ENCODE results near the gene ITPR3.
A peak's percentile ranks its signal among the peaks of the same experiment; 100 is the strongest.

Gene ITPR3

DNA sequence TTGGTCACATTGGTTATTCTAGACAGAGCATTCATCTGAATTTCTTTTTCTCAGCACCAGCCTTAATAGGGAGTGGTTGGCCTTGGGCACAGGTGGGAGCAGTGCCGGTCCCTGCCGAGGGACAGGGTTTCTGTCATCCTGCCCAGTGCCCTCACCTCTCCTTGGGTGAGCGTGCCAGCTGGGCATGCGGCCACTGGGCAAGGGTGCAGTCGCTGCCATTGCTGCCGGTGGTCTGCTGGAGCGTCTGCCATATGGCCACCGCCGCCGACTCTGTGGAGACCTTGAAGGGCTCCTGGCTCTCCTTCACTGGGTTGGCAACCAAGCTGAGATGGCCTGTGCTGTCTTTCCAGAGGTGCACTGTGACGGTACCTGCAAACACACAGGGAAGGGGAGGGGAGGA, 106.8 kb downstream of the ITPR3 start:
- no peak for DNase-seq (ENCODE audit: low read depth in 2 of 3, low spot score in 2 of 3)

DNA sequence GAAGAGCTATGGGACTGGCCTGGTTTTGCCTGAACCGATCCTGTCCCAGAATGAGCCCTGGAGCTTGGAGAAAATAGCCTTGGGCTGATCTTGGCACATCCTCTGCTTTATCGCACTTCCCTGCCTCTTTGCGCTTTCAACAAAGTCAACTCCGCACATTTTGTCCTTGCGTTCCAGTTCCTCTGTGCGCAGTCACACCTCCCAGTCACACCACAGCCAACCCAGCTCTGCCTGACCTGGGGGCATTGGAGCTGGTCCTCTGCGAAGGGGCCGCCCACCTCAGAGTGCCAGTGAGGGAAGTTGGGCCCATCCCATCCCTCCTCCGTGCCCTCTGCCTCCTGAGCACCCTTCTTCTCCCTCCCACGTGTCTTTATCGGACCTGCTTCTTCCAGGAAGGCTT, 107.3 kb downstream of the ITPR3 start:
- no peak for DNase-seq (ENCODE audit: low read depth in 2 of 3, low spot score in 2 of 3)

DNA sequence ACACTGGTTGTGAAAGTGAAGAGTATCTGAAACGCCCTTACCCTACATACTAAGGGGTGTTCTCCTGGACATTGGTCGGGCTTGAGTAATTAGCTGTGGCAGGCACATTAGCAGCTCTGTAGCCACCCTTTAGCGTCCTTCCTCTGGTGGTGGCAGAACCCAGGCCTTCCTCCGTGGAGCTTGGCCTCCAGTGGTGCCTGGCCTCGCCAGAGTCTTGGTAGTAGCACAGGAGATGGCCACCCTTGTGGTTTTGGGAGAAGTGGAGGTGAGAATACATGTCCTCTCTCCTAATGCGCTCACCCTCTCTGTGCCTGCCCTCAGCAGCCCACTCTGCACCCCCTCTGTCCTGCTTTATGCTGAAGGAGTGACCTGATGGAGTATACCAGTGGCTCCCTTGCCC, 107.9 kb downstream of the ITPR3 start:
- no peak for DNase-seq (ENCODE audit: low read depth in 2 of 3, low spot score in 2 of 3)

DNA sequence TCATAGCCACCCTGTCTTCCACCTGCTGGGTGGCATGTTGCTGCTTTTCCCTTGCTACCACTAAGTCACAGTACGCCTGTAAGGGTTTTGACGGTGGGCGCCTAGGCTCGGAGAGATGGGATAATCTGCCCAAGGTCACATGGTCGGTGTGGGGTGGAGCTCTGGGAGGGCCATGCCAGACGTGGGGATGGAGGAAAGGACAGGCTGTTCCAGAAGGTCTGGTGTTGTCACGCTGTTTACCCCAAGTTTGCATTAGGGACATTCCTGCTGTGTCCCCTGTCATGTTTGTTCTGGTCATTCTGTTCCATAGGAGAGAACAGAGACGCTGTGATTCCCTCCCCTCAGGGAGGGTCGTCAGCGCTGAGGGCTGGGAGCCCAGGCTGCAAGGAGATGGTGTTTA, 109.5 kb downstream of the ITPR3 start:
- DNase-seq (ENCODE audit: low read depth in 2 of 3, low spot score in 2 of 3) = no peak

DNA sequence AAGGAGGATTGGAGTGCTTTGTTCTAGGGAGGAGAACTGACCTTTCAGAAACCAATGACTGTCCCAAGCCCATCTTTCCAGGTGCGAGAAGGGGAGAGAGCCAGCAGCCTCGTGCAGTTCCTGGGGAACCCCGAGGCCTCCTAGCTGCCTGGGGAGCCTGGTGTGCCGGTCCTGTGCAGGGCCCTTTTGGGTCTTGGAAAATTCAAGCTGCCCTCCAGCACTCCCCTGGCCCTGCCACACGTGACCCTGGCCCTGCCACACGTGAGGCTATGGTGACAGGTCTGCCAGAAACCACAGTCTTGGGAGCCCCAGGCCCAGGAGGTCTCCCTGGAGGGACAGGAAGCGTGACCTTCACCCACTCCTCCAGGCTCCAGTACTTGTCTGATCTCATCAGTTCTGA, 109.9 kb downstream of the ITPR3 start:
- DNase-seq (ENCODE audit: low read depth in 2 of 3, low spot score in 2 of 3) = no peak

DNA sequence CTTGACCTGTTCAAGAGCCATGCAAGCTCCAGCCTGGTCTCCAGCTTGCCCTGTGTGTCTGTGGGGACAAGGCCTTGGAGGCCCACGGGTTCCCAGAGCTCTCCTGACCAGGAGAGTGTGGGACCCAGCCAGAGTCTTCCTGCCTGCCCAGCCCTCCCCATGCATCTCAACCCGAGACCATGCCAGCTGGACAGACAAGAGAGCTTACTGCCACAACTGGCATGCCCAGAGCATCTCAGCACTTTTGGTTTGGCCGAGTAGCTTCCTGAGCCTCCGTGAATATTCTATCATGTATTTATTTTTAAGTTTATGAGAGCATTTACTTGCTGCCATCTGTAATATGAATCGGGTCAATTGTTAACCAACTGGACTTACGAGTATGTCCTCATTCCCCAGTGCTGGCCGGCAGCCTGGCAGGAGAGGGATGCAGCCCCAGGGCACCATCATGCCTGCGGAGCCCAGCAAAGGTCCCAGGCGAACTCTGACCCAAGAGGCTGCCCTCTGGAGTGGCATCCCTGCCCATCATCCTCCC, 110.7 kb downstream of the ITPR3 start:
- DNase-seq (ENCODE audit: low read depth in 2 of 3, low spot score in 2 of 3) = no peak

DNA sequence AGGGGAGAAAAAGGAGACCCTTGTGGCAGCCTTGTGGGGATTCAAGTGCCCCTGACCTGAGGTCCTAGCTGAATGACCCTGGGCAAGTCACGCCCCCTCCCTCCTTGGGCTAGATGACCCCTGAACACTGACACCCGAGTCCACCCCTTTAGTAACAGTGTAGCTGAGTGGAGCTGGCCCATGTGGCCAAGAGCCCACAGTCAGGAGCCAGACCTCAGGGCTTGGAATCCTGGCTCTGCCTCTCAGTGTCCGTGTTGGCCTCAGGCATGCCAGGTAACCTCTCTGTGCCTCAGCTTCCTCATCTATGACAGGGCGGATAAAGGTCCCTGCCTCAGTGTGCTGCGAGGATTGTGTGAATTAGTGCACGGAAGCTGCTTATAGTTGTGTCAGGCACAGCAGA, 111.3 kb downstream of the ITPR3 start:
- no peak for DNase-seq (ENCODE audit: low read depth in 2 of 3, low spot score in 2 of 3)

DNA sequence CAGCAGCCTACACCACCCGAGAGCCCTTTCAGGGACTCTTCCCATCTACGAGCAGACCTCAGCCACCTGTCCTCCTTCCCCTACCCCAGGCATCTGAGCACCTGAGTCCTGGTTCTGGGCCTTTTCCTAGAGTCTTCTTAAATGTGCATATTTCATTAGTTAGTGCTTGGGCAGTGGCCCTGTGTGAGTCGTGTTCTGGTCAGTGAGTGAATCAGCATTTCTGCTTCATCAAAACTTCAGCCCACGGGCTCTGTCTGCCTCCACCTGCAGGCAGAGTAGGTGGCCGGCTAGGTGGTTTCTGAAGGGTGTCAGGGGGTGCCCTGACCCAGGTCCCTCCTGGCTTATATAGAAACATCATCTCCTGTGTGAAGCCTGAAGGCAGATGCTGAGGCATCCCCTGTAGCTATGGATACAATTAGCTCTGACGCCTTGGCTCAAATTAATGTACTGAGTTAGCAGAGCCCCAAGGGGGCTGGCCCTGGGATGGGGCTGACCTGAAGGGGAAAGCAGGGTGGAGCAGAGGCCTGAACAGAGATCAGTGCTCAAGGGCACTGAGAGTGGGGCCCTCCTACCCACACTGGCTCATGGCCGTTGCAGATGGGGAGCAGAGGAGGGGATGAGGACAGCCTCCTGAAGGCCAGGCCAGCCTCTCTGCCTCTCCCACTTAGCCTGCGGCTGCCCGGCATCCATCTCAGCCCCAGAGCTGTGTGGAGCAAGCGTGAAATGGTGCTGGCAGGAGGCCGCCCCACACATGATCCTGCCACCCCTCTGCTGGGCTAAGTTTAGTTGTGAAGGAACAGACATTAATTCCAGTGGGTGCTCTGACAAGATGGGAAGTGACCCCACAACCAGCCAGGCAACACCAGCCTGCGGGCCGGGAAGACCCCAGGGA, 111.9 kb downstream of the ITPR3 start:
- DNase-seq (ENCODE audit: low read depth in 2 of 3, low spot score in 2 of 3) = no peak

DNA sequence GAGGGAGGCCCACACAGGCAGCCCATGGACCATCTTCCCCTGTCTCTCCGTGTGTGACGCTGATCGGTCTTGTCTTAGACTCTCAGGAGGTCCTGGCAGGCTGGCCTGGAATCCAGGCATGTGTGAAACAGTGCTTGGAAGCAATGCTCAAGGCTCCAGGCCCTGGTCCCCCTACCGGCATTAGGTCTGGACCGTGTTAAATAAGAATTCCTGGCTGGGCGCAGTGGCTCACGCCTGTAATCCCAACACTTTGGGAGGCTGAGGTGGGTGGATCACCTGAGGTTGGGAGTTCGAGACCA, 112.5 kb downstream of the ITPR3 start:
- no peak for DNase-seq (ENCODE audit: low read depth in 2 of 3, low spot score in 2 of 3)

DNA sequence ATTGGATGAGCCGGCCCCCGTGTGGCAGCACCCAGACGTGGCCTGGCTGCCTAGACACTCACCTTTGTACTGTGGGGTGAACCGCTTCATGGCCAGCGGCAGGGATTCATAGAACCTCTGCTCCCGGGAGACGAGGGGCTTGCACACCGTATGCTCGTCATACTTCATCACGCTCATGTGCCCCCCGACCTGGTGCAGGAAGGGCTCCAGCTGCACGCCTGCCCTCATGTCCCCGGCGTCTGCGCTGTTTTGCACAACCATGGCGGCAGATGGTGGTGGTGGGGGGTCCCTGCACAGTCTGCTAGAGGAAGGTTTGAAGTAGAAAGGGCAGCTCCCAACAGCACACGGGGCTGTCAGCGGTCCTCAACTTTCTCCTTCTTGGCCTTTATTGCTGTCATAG, 114.1 kb downstream of the ITPR3 start:
- no peak for DNase-seq (ENCODE audit: low read depth in 2 of 3, low spot score in 2 of 3)

DNA sequence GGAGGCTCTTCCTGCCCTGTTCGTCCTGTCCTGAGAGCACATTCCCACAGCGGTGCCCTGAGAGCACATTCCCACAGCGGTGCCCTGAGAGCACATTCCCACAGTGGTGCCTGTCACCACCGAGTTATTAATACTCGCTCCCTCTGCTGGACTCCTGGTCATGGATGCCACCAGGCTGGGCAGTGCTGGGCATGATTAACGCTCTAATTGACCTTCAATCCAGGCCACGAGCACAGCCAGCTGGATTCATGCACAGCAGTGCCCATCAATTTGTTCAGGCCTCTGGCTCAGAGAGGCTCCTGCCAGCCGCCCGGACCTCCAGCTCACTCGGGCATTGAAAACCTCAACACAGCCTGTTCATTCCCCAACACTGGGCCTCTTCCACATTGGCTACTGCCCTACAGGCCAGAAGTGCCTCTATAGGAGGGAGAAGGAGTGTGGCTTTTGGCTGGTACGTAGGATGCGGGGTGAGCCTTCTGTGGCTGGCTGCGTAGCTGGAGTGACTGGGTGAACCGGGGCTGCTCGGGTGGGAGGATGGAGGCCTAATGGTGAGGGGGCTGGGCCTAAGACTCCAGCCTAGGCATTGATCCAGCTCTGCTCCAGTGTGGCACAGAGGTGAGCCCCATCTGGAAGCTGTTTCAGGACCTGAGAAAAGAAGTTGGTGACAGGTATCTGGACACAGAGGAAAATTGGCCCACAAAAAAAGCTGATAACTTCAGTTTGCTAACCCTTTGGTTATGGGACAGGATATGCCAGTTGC, 116.3 kb downstream of the ITPR3 start:
- no peak for DNase-seq (ENCODE audit: low read depth in 2 of 3, low spot score in 2 of 3)

DNA sequence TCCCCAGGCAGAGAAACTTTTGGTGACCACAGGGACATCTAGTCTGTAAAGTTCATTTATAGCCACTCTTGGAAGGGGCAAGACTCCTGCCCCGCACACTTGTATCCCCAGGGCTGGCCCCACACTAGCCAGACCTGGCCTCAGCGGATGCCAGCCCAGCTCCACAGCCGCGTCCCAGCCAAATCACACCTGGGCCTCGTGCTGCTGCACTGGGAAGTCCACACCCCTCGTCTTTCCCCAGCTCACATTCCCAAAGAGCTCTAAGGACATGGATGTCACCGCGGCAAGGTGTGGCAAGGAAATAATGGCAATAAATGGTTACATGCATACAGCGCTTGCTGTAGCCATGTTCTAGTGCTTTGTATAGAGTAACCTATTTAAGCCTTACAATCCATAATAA, 117.0 kb downstream of the ITPR3 start:
- no peak for DNase-seq (ENCODE audit: low read depth in 2 of 3, low spot score in 2 of 3)

DNA sequence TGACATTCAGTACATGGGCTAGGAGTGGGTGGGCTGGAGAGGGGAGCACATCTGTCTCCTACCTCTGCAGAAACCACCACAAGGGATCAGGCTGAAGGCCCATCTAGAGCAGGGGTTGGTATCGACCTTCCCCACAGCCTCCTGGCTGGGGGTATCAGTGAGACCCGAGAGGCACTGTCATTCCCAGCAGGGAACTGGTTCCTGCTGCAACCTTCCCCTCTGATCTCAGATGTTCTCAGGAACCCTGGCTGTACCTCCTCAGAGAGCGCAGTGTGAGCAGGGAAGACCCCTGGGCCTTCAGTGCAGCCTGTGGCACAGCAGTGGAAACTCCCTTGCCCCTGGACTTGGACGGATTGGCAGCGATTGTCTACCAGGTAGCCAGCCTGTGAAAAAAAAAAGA, 117.8 kb downstream of the ITPR3 start:
- no peak for DNase-seq (ENCODE audit: low read depth in 2 of 3, low spot score in 2 of 3)

DNA sequence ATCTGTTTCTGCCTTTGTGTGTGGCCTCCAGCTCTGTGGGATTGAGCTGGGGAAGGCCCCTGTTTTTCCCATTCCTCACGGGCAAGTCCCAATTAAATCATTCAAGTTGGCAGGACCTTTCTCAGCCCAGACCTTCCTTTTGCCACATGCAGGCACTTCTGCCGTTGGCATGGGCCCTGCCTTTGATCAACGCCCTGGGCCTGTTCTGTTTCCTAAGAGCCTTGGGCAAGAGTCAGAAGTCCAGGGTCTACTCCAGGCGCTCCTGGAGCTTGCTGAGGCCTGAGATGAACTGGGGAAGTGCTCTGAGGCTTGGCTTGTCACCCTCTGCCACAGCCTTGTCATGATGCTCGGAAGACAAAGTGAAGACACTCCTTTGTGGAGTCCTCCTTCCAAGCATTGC, 118.4 kb downstream of the ITPR3 start:
- no peak for DNase-seq (ENCODE audit: low read depth in 2 of 3, low spot score in 2 of 3)

DNA sequence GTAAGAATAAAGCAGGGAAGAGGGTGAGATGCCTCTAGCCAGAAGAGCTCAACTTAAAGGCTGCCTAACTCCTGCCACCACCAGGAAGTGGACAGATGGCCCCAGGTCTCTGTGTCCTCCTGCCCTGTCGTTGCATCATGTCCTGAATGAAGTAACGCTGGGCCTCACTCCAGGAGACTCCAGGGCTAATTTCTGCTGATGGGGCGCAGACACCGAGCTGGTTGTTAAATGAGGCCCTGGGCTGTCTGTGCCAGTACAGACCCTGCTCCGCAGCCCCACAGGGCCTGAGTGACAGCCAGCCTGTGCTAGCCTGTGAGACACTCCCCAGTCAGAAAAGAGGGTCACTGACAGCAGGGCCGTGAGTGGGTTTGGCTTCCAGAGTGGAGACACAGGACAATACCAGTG, 119.1 kb downstream of the ITPR3 start:
- DNase-seq (ENCODE audit: low read depth in 2 of 3, low spot score in 2 of 3) = no peak

DNA sequence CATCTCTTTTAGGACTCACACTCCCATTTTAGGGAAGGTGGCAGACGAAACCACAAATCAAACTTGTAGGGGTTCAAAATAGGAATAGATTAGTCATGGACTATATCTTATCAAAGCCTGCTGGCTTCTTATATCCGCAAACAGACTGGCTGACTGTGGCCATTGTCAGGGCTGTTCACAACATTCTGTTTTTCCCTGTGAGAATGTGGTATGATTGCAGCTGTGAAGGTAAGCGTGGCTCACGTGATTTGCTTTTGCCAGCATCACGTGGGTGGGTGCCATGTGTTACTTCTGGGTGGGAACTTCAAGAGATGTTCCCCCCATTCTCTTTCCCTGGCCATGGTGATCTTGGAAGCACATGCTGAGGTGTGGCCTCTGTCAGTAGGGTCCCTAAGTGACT, 119.7 kb downstream of the ITPR3 start:
- DNase-seq (ENCODE audit: low read depth in 2 of 3, low spot score in 2 of 3) = no peak

DNA sequence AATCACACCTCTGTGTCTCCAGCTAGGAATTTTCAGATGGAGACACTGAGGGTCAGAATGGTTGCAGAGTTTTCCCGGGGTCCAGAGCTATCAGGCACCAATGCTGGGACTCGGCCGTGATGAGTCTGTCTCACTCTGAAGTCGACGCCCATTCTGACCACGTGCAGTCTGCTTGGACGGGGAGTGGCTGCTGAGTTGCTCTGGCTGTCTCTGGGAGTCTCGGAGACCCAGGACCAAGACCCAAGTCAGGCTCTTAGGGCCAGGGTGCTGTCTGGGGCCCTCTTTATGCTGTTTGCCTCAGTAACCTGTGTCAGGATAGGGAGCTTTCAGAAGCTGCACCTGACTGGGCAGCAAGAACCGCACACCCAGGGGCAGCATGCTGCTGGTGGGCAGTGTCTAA, 121.0 kb downstream of the ITPR3 start:
- no peak for DNase-seq (ENCODE audit: low read depth in 2 of 3, low spot score in 2 of 3)

DNA sequence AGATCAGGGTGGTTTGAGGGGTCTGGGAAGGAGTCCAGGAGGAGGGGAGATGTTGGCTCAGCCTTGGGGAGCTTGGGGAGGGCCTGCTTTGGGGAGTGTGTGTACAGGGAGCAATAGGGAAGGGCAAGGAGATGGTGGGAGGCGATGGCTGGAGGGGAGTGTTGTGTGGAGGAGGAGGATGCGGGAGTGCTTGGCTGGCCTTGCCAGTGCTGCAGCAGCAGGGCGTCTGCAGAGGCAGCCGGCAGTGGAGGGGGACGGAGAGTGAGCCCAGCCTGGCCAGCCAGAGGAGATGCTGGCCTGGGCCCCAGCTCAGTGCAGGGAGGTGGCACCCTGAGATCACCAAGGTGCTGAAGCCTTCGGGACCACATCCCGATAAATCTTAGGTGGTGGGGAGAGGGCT, 121.7 kb downstream of the ITPR3 start:
- DNase-seq (ENCODE audit: low read depth in 2 of 3, low spot score in 2 of 3) = no peak

DNA sequence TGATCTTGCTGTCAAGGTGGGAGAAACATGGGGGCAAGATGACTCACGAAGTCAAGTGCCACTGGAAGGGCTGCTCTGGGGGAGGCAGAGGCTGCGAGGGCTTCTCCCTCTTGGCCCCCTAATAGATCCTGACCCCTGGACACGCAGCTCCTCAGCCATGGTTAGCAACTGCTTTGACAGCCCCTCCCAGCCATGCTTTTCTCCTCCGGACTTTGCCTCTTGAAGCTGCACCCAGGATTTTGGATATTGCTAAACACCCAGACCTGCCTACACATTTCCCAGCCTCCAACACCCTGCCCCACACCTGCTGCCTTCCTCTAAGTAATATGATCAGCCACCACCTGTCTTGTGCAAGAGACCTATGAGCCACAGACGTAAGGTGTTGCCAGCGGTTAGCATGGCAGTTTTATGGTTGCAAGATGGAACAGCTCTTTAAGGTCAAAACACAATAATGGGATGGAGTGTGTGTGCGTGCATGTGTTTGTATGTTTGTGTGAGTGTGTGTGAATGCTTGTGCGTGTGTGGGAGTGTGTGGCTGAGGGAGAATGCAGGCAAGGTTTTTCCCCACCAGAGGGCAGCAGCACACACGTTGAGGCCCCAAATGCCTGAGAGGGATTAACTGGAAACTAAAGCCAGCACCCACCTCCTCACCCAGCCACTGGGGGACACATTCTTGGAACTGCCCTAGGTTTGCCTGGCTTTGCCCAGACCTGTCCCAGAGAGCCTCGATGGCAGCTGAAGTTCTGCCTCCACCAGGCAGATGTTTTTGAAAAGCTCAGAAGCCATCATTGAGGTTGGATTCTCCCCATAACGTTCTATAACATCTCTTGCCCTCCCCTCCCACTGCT, 123.1 kb downstream of the ITPR3 start:
- peak; percentile 31 to 60 (median 43) for DNase-seq (ENCODE audit: low read depth in 2 of 3, low spot score in 2 of 3)

DNA sequence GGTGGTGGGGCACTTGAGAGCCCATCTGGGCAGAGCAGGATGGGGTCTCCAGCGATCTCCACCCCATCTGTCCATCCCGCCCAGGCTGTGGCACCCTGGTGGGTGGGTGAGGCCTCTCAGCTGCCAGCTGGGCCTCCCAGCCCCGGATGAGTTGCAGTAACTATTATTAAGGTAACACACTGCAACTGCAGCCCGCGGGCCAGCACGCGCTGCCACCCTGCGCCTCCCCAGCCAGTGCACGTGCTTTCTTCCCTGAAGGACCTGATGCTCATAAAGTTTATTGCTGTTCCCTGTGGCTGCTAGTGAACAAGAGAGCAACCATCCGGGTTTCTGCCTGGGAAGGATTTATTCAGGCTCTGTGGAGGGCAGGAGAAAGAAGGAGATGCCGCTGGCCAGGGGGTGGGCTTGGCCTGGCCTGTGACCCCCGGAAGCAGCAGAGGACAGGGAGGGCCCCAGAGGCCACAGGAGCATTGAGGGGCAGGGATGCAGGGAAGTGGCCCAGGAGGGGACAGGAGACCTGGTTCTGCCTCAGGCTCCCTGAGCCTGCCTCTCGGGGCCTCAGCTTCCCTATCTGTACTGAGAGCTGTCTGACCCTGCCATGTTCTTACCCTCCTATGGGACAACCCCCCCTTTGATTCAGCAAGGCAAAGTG, 123.9 kb downstream of the ITPR3 start:
- DNase-seq (ENCODE audit: low read depth in 2 of 3, low spot score in 2 of 3) = no peak

DNA sequence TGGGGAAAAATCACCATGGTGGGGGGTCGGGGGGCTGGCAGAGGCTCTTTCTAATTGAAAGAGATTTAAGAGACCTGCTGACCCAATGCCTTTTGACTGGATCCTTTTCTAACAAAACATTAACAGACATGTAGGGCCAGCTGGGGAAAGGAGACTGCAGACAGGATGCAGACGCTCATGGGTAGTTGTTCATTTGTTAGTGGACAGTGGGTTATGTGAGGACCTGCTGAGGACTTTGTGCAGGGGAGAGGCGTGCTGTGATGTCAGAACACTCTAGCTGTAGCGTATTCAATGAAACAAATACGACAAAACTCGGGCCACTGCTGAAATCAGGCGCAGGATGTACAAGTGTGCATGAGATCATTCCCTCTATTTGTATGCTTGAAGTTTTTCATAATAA, 124.4 kb downstream of the ITPR3 start:
- DNase-seq (ENCODE audit: low read depth in 2 of 3, low spot score in 2 of 3) = no peak
